OCI-LY1 (cell line): ENCODE measurements around the gene SCGB3A1.

Experiments
- CTCF ChIP-seq: fragments of 200-600 bp; sonication (generic), shearing (Covaris generic); IDR thresholded peaks from 2 replicates; pipeline ENCODE4 v1.5.1; 2017; ENCODE audit warnings: mild to moderate bottlenecking, antibody characterized with exemption, low read length, moderate library complexity, mixed read lengths
- EZH2 ChIP-seq: fragments of 200-600 bp; sonication (generic), shearing (Covaris generic); IDR thresholded peaks from 2 replicates; pipeline ENCODE4 v1.8.0; 2017; ENCODE audit warnings: borderline replicate concordance, mixed run types, mild to moderate bottlenecking, antibody characterized with exemption, low read length, moderate library complexity, mixed read lengths

GRCh38 chr5:180603076-180603594 lies 11.8 kb upstream of the SCGB3A1 start:
- TF ChIP-seq EZH2 (no peak), CTCF (no peak)
